ENCODE results near the gene MACROD2. TPM values are rescaled to one million over a fixed set of nuclear protein-coding genes. Genes with fewer than 3 reads are reported as not detected.
A peak's percentile ranks its signal among the peaks of the same experiment; 100 is the strongest.
"Not testable (repeated sequence)": the region's sequence is repeated elsewhere in the genome, so short reads cannot be mapped to it uniquely, and the experiment has no call there.

Gene MACROD2
- total RNA-seq, 1 experiment from 2014 or later: 0.24 TPM

GRCh38 chr20:14266246-14266645 lies 270.9 kb downstream of the MACROD2 start:
- no peak for DNase-seq (ENCODE audit: low read depth)

- DNase-seq (ENCODE audit: low read depth): not testable (repeated sequence)
These were observed 275.4 kb downstream of the MACROD2 start for GRCh38 chr20:14270751-14271150.

GRCh38 chr20:14282140-14282539 lies 286.8 kb downstream of the MACROD2 start:
- DNase-seq (ENCODE audit: low read depth): no peak

- no peak for DNase-seq (ENCODE audit: low read depth)
These were observed 289.1 kb downstream of the MACROD2 start for GRCh38 chr20:14284443-14284842.

GRCh38 chr20:14288341-14289330 lies 293.3 kb downstream of the MACROD2 start:
- DNase-seq (ENCODE audit: low read depth): peak; percentile 52

- no peak for DNase-seq (ENCODE audit: low read depth)
These were observed 296.2 kb downstream of the MACROD2 start for GRCh38 chr20:14291502-14291901.

- no peak for DNase-seq (ENCODE audit: low read depth)
These were observed 299.9 kb downstream of the MACROD2 start for GRCh38 chr20:14295238-14295637.

GRCh38 chr20:14295770-14296309 lies 300.5 kb downstream of the MACROD2 start:
- DNase-seq (ENCODE audit: low read depth): no peak

GRCh38 chr20:14299831-14300230 lies 304.5 kb downstream of the MACROD2 start:
- DNase-seq (ENCODE audit: low read depth): no peak

GRCh38 chr20:14303106-14303505 lies 307.8 kb downstream of the MACROD2 start:
- DNase-seq (ENCODE audit: low read depth): no peak

GRCh38 chr20:14303651-14304050 lies 308.3 kb downstream of the MACROD2 start:
- no peak for DNase-seq (ENCODE audit: low read depth)

GRCh38 chr20:14304472-14304871 lies 309.2 kb downstream of the MACROD2 start:
- no peak for DNase-seq (ENCODE audit: low read depth)

- no peak for DNase-seq (ENCODE audit: low read depth)
These were observed 312.6 kb downstream of the MACROD2 start for GRCh38 chr20:14307956-14308355.

- no peak for DNase-seq (ENCODE audit: low read depth)
These were observed 315.8 kb downstream of the MACROD2 start for GRCh38 chr20:14310977-14311627.

- DNase-seq (ENCODE audit: low read depth): no peak
These were observed 316.7 kb downstream of the MACROD2 start for GRCh38 chr20:14312001-14312400.

GRCh38 chr20:14313341-14314020 lies 318.2 kb downstream of the MACROD2 start:
- no peak for DNase-seq (ENCODE audit: low read depth)

GRCh38 chr20:14319704-14320103 lies 324.4 kb downstream of the MACROD2 start:
- no peak for DNase-seq (ENCODE audit: low read depth)

GRCh38 chr20:14331646-14332045 lies 336.3 kb downstream of the MACROD2 start:
- no peak for DNase-seq (ENCODE audit: low read depth)

GRCh38 chr20:14332866-14333265 lies 337.6 kb downstream of the MACROD2 start:
- no peak for DNase-seq (ENCODE audit: low read depth)

GRCh38 chr20:14333721-14334120 lies 338.4 kb downstream of the MACROD2 start:
- DNase-seq (ENCODE audit: low read depth): no peak

- peak; percentile 30 for DNase-seq (ENCODE audit: low read depth)
These were observed 339.1 kb downstream of the MACROD2 start for GRCh38 chr20:14334306-14334930.

GRCh38 chr20:14335052-14335451 lies 339.7 kb downstream of the MACROD2 start:
- no peak for DNase-seq (ENCODE audit: low read depth)

Measured in RPMI7951 (cell line).